DND-41 (cell line): ENCODE data around the gene HOXC10.

ENCODE experiments used
- ATAC-seq: fragments of 200-7000 bp; cut with Tn5 transposase; 3 replicates; pipeline ENCODE4 v1.9.1; 2021; ENCODE audit warnings: low read depth; ENCODE audit not compliant: insufficient read depth
- DNase-seq: peaks from one replicate; pipeline ENCODE4 v3.0.0-alpha.2; 2020
- H2AFZ ChIP-seq: 2 replicates; pipeline ENCODE4 v1.6.0; 2012; ENCODE audit warnings: low read depth, low read length
- H3K27ac ChIP-seq: 2 replicates; pipeline ENCODE4 v1.5.1; 2012; ENCODE audit warnings: low read length, inconsistent platforms
- H3K27me3 ChIP-seq: fragments of 200-600 bp; sonication (generic); 2 replicates; pipeline ENCODE4 v1.6.0; 2012; ENCODE audit warnings: low read length, mild to moderate bottlenecking, inconsistent platforms; ENCODE audit not compliant: insufficient read depth, poor library complexity
- H3K36me3 ChIP-seq: 2 replicates; pipeline ENCODE4 v1.5.1; 2012; ENCODE audit warnings: low read length, inconsistent platforms; ENCODE audit not compliant: insufficient read depth
- H3K4me1 ChIP-seq: 2 replicates; pipeline ENCODE4 v1.5.1; 2012; ENCODE audit warnings: mild to moderate bottlenecking, low read length; ENCODE audit not compliant: insufficient read depth
- H3K4me2 ChIP-seq: 2 replicates; pipeline ENCODE4 v1.6.0; 2012; ENCODE audit warnings: mild to moderate bottlenecking, moderate library complexity, low read length, inconsistent platforms; ENCODE audit not compliant: insufficient read depth
- H3K4me3 ChIP-seq, 2 experiments: fragments of 200-600 bp in 1 of 2; shearing (Covaris generic) in 1 of 2; 2 replicates each; pipeline ENCODE4 v1.5.1; 2012 to 2016; ENCODE audit warnings: inconsistent platforms in 2 of 2, low read length in 2 of 2, mild to moderate bottlenecking in 2 of 2, low read depth in 1 of 2, moderate library complexity in 1 of 2
- H3K79me2 ChIP-seq: 2 replicates; pipeline ENCODE4 v1.6.0; 2012; ENCODE audit warnings: low read length, inconsistent platforms; ENCODE audit not compliant: insufficient read depth
- H3K9ac ChIP-seq: 2 replicates; pipeline ENCODE4 v1.6.0; 2012; ENCODE audit warnings: low read depth, mild to moderate bottlenecking, inconsistent platforms, low read length, moderate library complexity
- H3K9me3 ChIP-seq: 2 replicates; pipeline ENCODE4 v1.5.1; 2012; ENCODE audit warnings: low read length, moderate library complexity, mild to moderate bottlenecking, inconsistent platforms; ENCODE audit not compliant: insufficient read depth, severe bottlenecking
- H4K20me1 ChIP-seq: 2 replicates; pipeline ENCODE4 v1.6.0; 2012; ENCODE audit warnings: low read length; ENCODE audit not compliant: insufficient read depth
- CTCF ChIP-seq: IDR thresholded peaks from 2 replicates; pipeline ENCODE4 v1.5.1; 2012; ENCODE audit warnings: borderline replicate concordance, low read length, moderate library complexity, mild to moderate bottlenecking; ENCODE audit not compliant: poor library complexity, severe bottlenecking; ENCODE audit errors: extremely low read depth
- EZH2 ChIP-seq: IDR thresholded peaks from 3 replicates; pipeline ENCODE4 v1.6.1; 2012; ENCODE audit warnings: borderline replicate concordance, low read depth, mild to moderate bottlenecking, moderate library complexity, low read length, inconsistent platforms; ENCODE audit not compliant: severe bottlenecking

The HOXC10 gene

GRCh38 chr12:54033980-54034784 lies 49.2 kb downstream of the HOXC10 start:
- Histone ChIP-seq H3K27ac (no peak overlapping the region), H3K79me2 (no peaks in the 10 kb centered on the region), H2AFZ (no peak overlapping the region), H3K4me2 (no peak overlapping the region), H3K27me3 (peaks cover 22% of the 10 kb centered on the region), H3K9me3 (no peaks in the 10 kb centered on the region), H4K20me1 (no peaks in the 10 kb centered on the region), H3K9ac (no peak overlapping the region), H3K36me3 (no peaks in the 10 kb centered on the region), H3K4me1 (no peaks in the 10 kb centered on the region), H3K4me3 (no peak overlapping the region)
- no peak for ATAC-seq
- DNase-seq: no peak
- no peak for TF ChIP-seq CTCF
- no peak for TF ChIP-seq EZH2

GRCh38 chr12:54034785-54035310 lies 49.9 kb downstream of the HOXC10 start:
- H4K20me1 ChIP-seq: no peaks in the 10 kb centered on the region
- H3K4me1 ChIP-seq: no peaks in the 10 kb centered on the region
- H3K27ac ChIP-seq: no peak overlapping the region
- no peak overlapping the region for H2AFZ ChIP-seq
- TF ChIP-seq EZH2 (no peak), CTCF (no peak)
- H3K27me3 ChIP-seq: peaks cover 29% of the 10 kb centered on the region
- no peak for DNase-seq
- H3K9me3 ChIP-seq: no peaks in the 10 kb centered on the region
- ATAC-seq: no peak
- H3K36me3 ChIP-seq: no peaks in the 10 kb centered on the region
- H3K9ac ChIP-seq: no peak overlapping the region
- no peak overlapping the region for H3K4me3 ChIP-seq
- no peaks in the 10 kb centered on the region for H3K79me2 ChIP-seq
- no peak overlapping the region for H3K4me2 ChIP-seq

GRCh38 chr12:54035568-54036264 lies 50.8 kb downstream of the HOXC10 start:
- Histone ChIP-seq H2AFZ (no peak overlapping the region), H3K9ac (no peak overlapping the region), H3K4me3 (no peak overlapping the region), H3K9me3 (no peaks in the 10 kb centered on the region), H3K27ac (no peak overlapping the region), H3K4me1 (no peaks in the 10 kb centered on the region), H4K20me1 (no peaks in the 10 kb centered on the region), H3K4me2 (no peak overlapping the region), H3K27me3 (peaks cover 36% of the 10 kb centered on the region), H3K36me3 (no peaks in the 10 kb centered on the region), H3K79me2 (no peaks in the 10 kb centered on the region)
- no peak for ATAC-seq
- no peak for DNase-seq
- TF ChIP-seq CTCF (no peak), EZH2 (no peak)
